ENCODE results near the gene SLC28A1.

SLC28A1 gene

GRCh38 chr15:84908564-84908963 is 24.1 kb downstream of the SLC28A1 start:
- H3K36me3 ChIP-seq (ENCODE audit: control insufficient read depth, insufficient read depth, low read length): no peaks in the 10 kb centered on the region
- no peak overlapping the region for H3K4me3 ChIP-seq (ENCODE audit: low read length)
- H3K27me3 ChIP-seq (ENCODE audit: control insufficient read depth, insufficient read depth, low read length): no peaks in the 10 kb centered on the region
- H3K27ac ChIP-seq (ENCODE audit: low read depth, low read length): no peak overlapping the region
- no peak overlapping the region for H3K9ac ChIP-seq (ENCODE audit: low read length)
- peaks cover 18% of the 10 kb centered on the region for H3K4me1 ChIP-seq (ENCODE audit: control insufficient read depth, insufficient read depth, low read length)

- no peaks in the 10 kb centered on the region for H3K27me3 ChIP-seq (ENCODE audit: control insufficient read depth, insufficient read depth, low read length)
- H3K4me3 ChIP-seq (ENCODE audit: low read length): no peak overlapping the region
- peaks cover 18% of the 10 kb centered on the region for H3K4me1 ChIP-seq (ENCODE audit: control insufficient read depth, insufficient read depth, low read length)
These were observed 24.6 kb downstream of the SLC28A1 start for GRCh38 chr15:84909029-84909428.

GRCh38 chr15:84909782-84910181 is 25.3 kb downstream of the SLC28A1 start:
- Histone ChIP-seq H3K27ac (ENCODE audit: low read depth, low read length) (no peak overlapping the region), H3K36me3 (ENCODE audit: control insufficient read depth, insufficient read depth, low read length) (no peaks in the 10 kb centered on the region), H3K4me3 (ENCODE audit: low read length) (no peak overlapping the region), H3K27me3 (ENCODE audit: control insufficient read depth, insufficient read depth, low read length) (no peaks in the 10 kb centered on the region), H3K4me1 (ENCODE audit: control insufficient read depth, insufficient read depth, low read length) (peaks cover 23% of the 10 kb centered on the region), H3K9ac (ENCODE audit: low read length) (no peak overlapping the region)

More at GRCh38 chr15:84909029-84909428, 24.6 kb downstream of the SLC28A1 start:
- H3K27ac ChIP-seq (ENCODE audit: low read depth, low read length): no peak overlapping the region
- no peaks in the 10 kb centered on the region for H3K36me3 ChIP-seq (ENCODE audit: control insufficient read depth, insufficient read depth, low read length)
- no peak overlapping the region for H3K9ac ChIP-seq (ENCODE audit: low read length)

GRCh38 chr15:84910928-84911623 is 26.6 kb downstream of the SLC28A1 start:
- Histone ChIP-seq H3K27ac (ENCODE audit: low read depth, low read length) (peak overlapping the region; percentile 51), H3K4me1 (ENCODE audit: control insufficient read depth, insufficient read depth, low read length) (peaks cover 28% of the 10 kb centered on the region), H3K9ac (ENCODE audit: low read length) (no peak overlapping the region), H3K27me3 (ENCODE audit: control insufficient read depth, insufficient read depth, low read length) (no peaks in the 10 kb centered on the region), H3K4me3 (ENCODE audit: low read length) (no peak overlapping the region), H3K36me3 (ENCODE audit: control insufficient read depth, insufficient read depth, low read length) (no peaks in the 10 kb centered on the region)

GRCh38 chr15:84911879-84912660 is 27.6 kb downstream of the SLC28A1 start:
- Histone ChIP-seq H3K27ac (ENCODE audit: low read depth, low read length) (peak overlapping the region; percentile 79), H3K4me3 (ENCODE audit: low read length) (no peak overlapping the region)

GRCh38 chr15:84913360-84913723 is 28.9 kb downstream of the SLC28A1 start:
- no peak overlapping the region for H3K9ac ChIP-seq (ENCODE audit: low read length)
- H3K4me3 ChIP-seq (ENCODE audit: low read length): no peak overlapping the region
- peaks cover 28% of the 10 kb centered on the region for H3K4me1 ChIP-seq (ENCODE audit: control insufficient read depth, insufficient read depth, low read length)
- no peaks in the 10 kb centered on the region for H3K27me3 ChIP-seq (ENCODE audit: control insufficient read depth, insufficient read depth, low read length)
- peak overlapping the region; percentile 79 for H3K27ac ChIP-seq (ENCODE audit: low read depth, low read length)
- no peaks in the 10 kb centered on the region for H3K36me3 ChIP-seq (ENCODE audit: control insufficient read depth, insufficient read depth, low read length)

More at GRCh38 chr15:84911879-84912660, 27.6 kb downstream of the SLC28A1 start:
- no peak overlapping the region for H3K9ac ChIP-seq (ENCODE audit: low read length)
- no peaks in the 10 kb centered on the region for H3K36me3 ChIP-seq (ENCODE audit: control insufficient read depth, insufficient read depth, low read length)
- no peaks in the 10 kb centered on the region for H3K27me3 ChIP-seq (ENCODE audit: control insufficient read depth, insufficient read depth, low read length)
- peaks cover 28% of the 10 kb centered on the region for H3K4me1 ChIP-seq (ENCODE audit: control insufficient read depth, insufficient read depth, low read length)

GRCh38 chr15:84914351-84914750 is 29.9 kb downstream of the SLC28A1 start:
- H3K4me1 ChIP-seq (ENCODE audit: control insufficient read depth, insufficient read depth, low read length): peaks cover 28% of the 10 kb centered on the region

GRCh38 chr15:84914909-84915605 is 30.6 kb downstream of the SLC28A1 start:
- H3K4me1 ChIP-seq (ENCODE audit: control insufficient read depth, insufficient read depth, low read length): peaks cover 28% of the 10 kb centered on the region
- H3K9ac ChIP-seq (ENCODE audit: low read length): no peak overlapping the region
- no peaks in the 10 kb centered on the region for H3K36me3 ChIP-seq (ENCODE audit: control insufficient read depth, insufficient read depth, low read length)
- H3K27ac ChIP-seq (ENCODE audit: low read depth, low read length): no peak overlapping the region
- H3K4me3 ChIP-seq (ENCODE audit: low read length): no peak overlapping the region
- H3K27me3 ChIP-seq (ENCODE audit: control insufficient read depth, insufficient read depth, low read length): no peaks in the 10 kb centered on the region

More at GRCh38 chr15:84914351-84914750, 29.9 kb downstream of the SLC28A1 start:
- Histone ChIP-seq H3K4me3 (ENCODE audit: low read length) (no peak overlapping the region), H3K27me3 (ENCODE audit: control insufficient read depth, insufficient read depth, low read length) (no peaks in the 10 kb centered on the region), H3K36me3 (ENCODE audit: control insufficient read depth, insufficient read depth, low read length) (no peaks in the 10 kb centered on the region), H3K9ac (ENCODE audit: low read length) (no peak overlapping the region), H3K27ac (ENCODE audit: low read depth, low read length) (peak overlapping the region; percentile 24)

- H3K27me3 ChIP-seq (ENCODE audit: control insufficient read depth, insufficient read depth, low read length): no peaks in the 10 kb centered on the region
These were observed 31.1 kb downstream of the SLC28A1 start for GRCh38 chr15:84915606-84915958.

GRCh38 chr15:84917452-84917851 is 33.0 kb downstream of the SLC28A1 start:
- no peaks in the 10 kb centered on the region for H3K36me3 ChIP-seq (ENCODE audit: control insufficient read depth, insufficient read depth, low read length)
- H3K4me3 ChIP-seq (ENCODE audit: low read length): no peak overlapping the region
- H3K27ac ChIP-seq (ENCODE audit: low read depth, low read length): no peak overlapping the region
- no peak overlapping the region for H3K9ac ChIP-seq (ENCODE audit: low read length)
- H3K4me1 ChIP-seq (ENCODE audit: control insufficient read depth, insufficient read depth, low read length): peaks cover 16% of the 10 kb centered on the region
- H3K27me3 ChIP-seq (ENCODE audit: control insufficient read depth, insufficient read depth, low read length): no peaks in the 10 kb centered on the region

More at GRCh38 chr15:84915606-84915958, 31.1 kb downstream of the SLC28A1 start:
- Histone ChIP-seq H3K36me3 (ENCODE audit: control insufficient read depth, insufficient read depth, low read length) (no peaks in the 10 kb centered on the region), H3K9ac (ENCODE audit: low read length) (no peak overlapping the region), H3K27ac (ENCODE audit: low read depth, low read length) (no peak overlapping the region), H3K4me1 (ENCODE audit: control insufficient read depth, insufficient read depth, low read length) (peaks cover 28% of the 10 kb centered on the region), H3K4me3 (ENCODE audit: low read length) (no peak overlapping the region)

GRCh38 chr15:84919106-84919667 is 34.7 kb downstream of the SLC28A1 start:
- Histone ChIP-seq H3K27ac (ENCODE audit: low read depth, low read length) (no peak overlapping the region), H3K27me3 (ENCODE audit: control insufficient read depth, insufficient read depth, low read length) (no peaks in the 10 kb centered on the region), H3K4me3 (ENCODE audit: low read length) (no peak overlapping the region), H3K4me1 (ENCODE audit: control insufficient read depth, insufficient read depth, low read length) (peaks cover 10% of the 10 kb centered on the region), H3K9ac (ENCODE audit: low read length) (no peak overlapping the region), H3K36me3 (ENCODE audit: control insufficient read depth, insufficient read depth, low read length) (no peaks in the 10 kb centered on the region)

GRCh38 chr15:84921121-84921520 is 36.7 kb downstream of the SLC28A1 start:
- Histone ChIP-seq H3K4me1 (ENCODE audit: control insufficient read depth, insufficient read depth, low read length) (no peaks in the 10 kb centered on the region), H3K36me3 (ENCODE audit: control insufficient read depth, insufficient read depth, low read length) (no peaks in the 10 kb centered on the region), H3K4me3 (ENCODE audit: low read length) (no peak overlapping the region), H3K27ac (ENCODE audit: low read depth, low read length) (no peak overlapping the region), H3K27me3 (ENCODE audit: control insufficient read depth, insufficient read depth, low read length) (no peaks in the 10 kb centered on the region), H3K9ac (ENCODE audit: low read length) (no peak overlapping the region)

All from rectal smooth muscle tissue (tissue), 1 donor.